ENCODE data around the gene MIGA1. TPM values are rescaled to one million over a fixed set of nuclear protein-coding genes. Genes with fewer than 3 reads are reported as not detected.

Gene MIGA1
- total and polyA plus RNA-seq, 12 donors, result 2.4 to 24.2 (median 16.8) TPM

- Histone ChIP-seq H3K9me3 (replicated peaks in 1 of 3) (no peaks in the 10 kb centered on the region), H3K4me3 (peak overlapping the region; percentile 7 to 88 (median 52)), H3K4me1 (replicated peaks in 1 of 2) (peaks cover 0 to 21% of the 10 kb centered on the region in 2 donors), H3K36me3 (replicated peaks in 1 of 2) (no peaks in the 10 kb centered on the region), H3K27me3 (no peaks in the 10 kb centered on the region), H3K27ac (peak overlapping the region; percentile 80 to 97 (median 95))
- DNase-seq, result peak in 5 of 7 donors; percentile 30 to 58 (median 45)
- TF ChIP-seq CTCF (IDR thresholded peaks at IDR 0.05), result no peak
- TF ChIP-seq POLR2A (IDR thresholded peaks at IDR 0.05), result no peak
- intact Hi-C loops (cut with DNase I), result loop anchor here in 1 of 2 donors (10.0 kb wide), 1 partner anchor 64 kb away; no protein-coding TSS in a partner anchor
- WGBS, 4 donors, result 1% methylated on average over 16 to 46 of the region's 46 CpGs
These were observed 109.6 kb downstream of the MIGA1 start for GRCh38 chr1:77888781-77889642.

- H3K27me3 ChIP-seq, result no peaks in the 10 kb centered on the region
- WGBS, 4 donors, result 24 to 38% (median 34%) methylated on average over 7 of the region's 7 CpGs
- H3K27ac ChIP-seq, result peak overlapping the region in 4 of 5 donors; percentile 94 to 97 (median 95)
- TF ChIP-seq POLR2A (IDR thresholded peaks at IDR 0.05) (peak in 1 of 2 donors; percentile 49), CTCF (IDR thresholded peaks at IDR 0.05) (no peak)
- peaks cover 0 to 21% of the 10 kb centered on the region in 2 donors for H3K4me1 ChIP-seq (replicated peaks in 1 of 2)
- DNase-seq, result peak in 2 of 7 donors; percentile 27 to 49
- H3K36me3 ChIP-seq (replicated peaks in 1 of 2), result no peaks in the 10 kb centered on the region
- no peaks in the 10 kb centered on the region for H3K9me3 ChIP-seq (replicated peaks in 1 of 3)
- peak overlapping the region in 3 of 4 donors; percentile 7 to 88 (median 63) for H3K4me3 ChIP-seq
- intact Hi-C loops (cut with DNase I), result loop anchor here in 1 of 2 donors (10.0 kb wide), 1 partner anchor 65 kb away; no protein-coding TSS in a partner anchor
These were observed 110.2 kb downstream of the MIGA1 start for GRCh38 chr1:77889671-77890070.

GRCh38 chr1:77891200-77891599, 111.8 kb downstream of the MIGA1 start:
- H3K36me3 ChIP-seq (replicated peaks in 1 of 2), result no peaks in the 10 kb centered on the region
- no peak overlapping the region for H3K27ac ChIP-seq
- no peak for TF ChIP-seq CTCF (IDR thresholded peaks at IDR 0.05)
- no peak for TF ChIP-seq POLR2A (IDR thresholded peaks at IDR 0.05)
- DNase-seq, result no peak
- H3K4me1 ChIP-seq (replicated peaks in 1 of 2), result peaks cover 0 to 21% of the 10 kb centered on the region in 2 donors
- H3K4me3 ChIP-seq, result no peak overlapping the region
- 87 to 95% (median 91%) methylated on average over 1 of the region's 1 CpG for WGBS, 4 donors
- intact Hi-C loops (cut with DNase I), result no loop called here
- H3K9me3 ChIP-seq (replicated peaks in 1 of 3), result no peaks in the 10 kb centered on the region
- no peaks in the 10 kb centered on the region for H3K27me3 ChIP-seq

GRCh38 chr1:77899647-77900320, 120.3 kb downstream of the MIGA1 start:
- no peaks in the 10 kb centered on the region for H3K27me3 ChIP-seq
- no peaks in the 10 kb centered on the region for H3K9me3 ChIP-seq (replicated peaks in 1 of 3)
- H3K36me3 ChIP-seq (replicated peaks in 1 of 2), result no peaks in the 10 kb centered on the region
- TF ChIP-seq CTCF (IDR thresholded peaks at IDR 0.05) (no peak), POLR2A (IDR thresholded peaks at IDR 0.05) (no peak)
- peak overlapping the region in 1 of 4 donors; percentile 27 for H3K4me3 ChIP-seq
- H3K4me1 ChIP-seq (replicated peaks in 1 of 2), result peaks cover 13 to 17% of the 10 kb centered on the region in 2 donors
- no peak for DNase-seq
- WGBS, 4 donors, result 36 to 42% (median 39%) methylated on average over 4 of the region's 4 CpGs
- H3K27ac ChIP-seq, result peak overlapping the region; percentile 10 to 74 (median 56)
- intact Hi-C loops (cut with DNase I), result no loop called here
